Middle frontal gyrus (tissue), 1 donor: ENCODE data around the gene AGAP1.

ENCODE experiments used
- DNase-seq: peaks from one replicate; pipeline ENCODE4 v3.0.0-alpha.2; 2015; ENCODE audit warnings: low spot score; ENCODE audit errors: extremely low spot score

Gene AGAP1

GRCh38 chr2:235956281-235956970 is 462.6 kb downstream of the AGAP1 start:
- DNase-seq, result no peak

GRCh38 chr2:235957251-235957650 is 463.4 kb downstream of the AGAP1 start:
- DNase-seq, result no peak

DNA sequence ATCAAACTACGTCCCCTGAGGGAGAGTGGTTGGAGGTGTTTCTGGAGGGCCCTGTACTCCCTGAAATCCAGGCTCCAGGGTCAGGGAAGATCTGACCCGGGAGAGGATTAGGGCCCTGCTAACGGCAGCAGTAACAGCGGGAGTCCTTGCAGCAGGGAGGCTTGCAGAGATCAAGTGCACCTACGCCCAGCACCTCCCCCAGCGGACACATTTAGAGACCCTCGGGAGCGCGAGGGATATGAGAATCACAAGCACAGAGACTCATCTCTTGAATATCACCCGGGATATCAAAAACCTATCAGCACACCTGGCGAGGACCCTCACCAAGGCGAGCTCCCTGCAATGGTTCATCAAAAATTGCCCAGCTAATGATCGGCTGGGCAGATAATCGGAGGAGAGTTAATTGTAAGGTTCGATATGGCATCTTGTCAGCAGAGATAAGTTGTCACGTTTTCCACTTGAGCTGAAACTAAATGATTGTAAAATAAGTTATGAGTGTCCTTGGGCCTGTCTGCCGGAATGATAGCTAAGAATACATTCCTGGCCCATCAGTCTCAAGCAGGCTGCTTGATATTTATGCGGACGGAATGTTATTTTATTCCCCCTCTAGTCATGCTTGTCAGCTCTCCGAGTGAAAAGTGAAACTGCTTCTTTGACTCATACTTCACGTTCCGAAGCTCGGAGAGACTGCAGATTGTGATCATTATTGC is 464.5 kb downstream of the AGAP1 start:
- DNase-seq, result no peak

GRCh38 chr2:235958931-235959410 is 465.1 kb downstream of the AGAP1 start:
- DNase-seq, result no peak

DNA sequence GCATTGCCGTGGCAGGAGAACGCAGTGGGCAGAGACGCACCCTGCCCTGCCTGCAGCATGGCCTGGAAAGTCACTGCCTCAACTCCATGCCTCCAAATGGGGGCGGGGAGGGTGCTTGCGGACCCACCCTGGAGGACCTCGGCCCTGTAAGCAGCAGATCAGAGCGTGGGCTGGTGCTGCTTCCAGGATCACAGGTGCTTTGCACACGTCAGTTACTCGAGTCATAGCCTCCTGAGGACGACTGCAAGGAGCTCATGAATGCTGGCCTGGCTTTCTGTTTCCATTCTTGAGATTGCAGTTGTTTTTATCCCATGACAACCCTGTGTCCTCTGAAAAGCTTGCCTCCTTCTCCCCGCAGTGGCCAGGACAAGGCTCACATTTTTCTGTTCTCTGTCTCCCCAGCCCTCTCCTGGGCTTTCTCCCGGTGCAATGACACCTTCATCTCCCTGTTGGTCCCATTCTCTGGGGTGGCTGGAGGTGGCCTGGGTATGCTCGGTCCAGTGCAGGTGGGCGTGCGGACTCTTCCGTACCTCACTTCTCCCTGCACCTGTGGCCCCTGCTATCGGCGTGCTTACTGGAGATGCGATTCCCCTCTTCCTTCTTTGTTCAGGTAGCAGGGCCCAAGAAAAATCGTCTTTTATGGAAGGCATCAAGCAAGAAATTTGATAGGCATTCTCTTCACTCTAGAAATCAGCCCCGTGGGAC is 466.3 kb downstream of the AGAP1 start:
- no peak for DNase-seq

- DNase-seq, result no peak
These were observed 467.1 kb downstream of the AGAP1 start for GRCh38 chr2:235960716-235961640.

GRCh38 chr2:235961711-235962110 is 467.9 kb downstream of the AGAP1 start:
- DNase-seq, result no peak

GRCh38 chr2:235963853-235964577 is 470.2 kb downstream of the AGAP1 start:
- DNase-seq, result no peak

DNA sequence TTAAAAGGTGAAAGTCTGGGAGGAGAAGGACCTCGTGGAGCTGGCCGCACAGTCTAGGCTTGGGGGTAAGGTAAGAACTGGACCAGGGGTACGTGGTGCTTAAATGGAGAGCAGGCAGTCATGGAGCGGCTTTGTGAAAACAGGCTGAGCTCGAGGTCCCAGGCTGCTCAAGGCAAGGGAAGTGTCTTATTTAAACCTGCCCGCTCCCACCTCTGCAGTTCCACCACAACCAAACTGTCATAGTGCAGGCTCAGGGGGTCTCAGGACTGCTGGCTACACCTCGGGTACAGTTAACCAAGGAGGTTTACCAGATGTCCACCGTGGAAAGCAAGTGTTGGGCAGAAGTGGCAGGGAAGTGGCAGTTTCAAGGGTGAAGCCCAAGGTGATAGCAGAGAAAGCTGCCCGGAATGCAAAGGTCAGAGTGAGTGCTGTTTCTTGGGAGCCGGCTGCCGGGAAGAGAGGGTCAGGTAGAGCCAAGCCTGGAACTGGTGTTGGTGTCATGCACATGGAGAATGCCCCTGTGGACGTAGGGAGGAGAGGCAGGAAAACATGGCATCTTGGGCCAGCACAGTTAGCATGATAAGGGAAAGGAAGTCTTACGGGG is 471.0 kb downstream of the AGAP1 start:
- no peak for DNase-seq

DNA sequence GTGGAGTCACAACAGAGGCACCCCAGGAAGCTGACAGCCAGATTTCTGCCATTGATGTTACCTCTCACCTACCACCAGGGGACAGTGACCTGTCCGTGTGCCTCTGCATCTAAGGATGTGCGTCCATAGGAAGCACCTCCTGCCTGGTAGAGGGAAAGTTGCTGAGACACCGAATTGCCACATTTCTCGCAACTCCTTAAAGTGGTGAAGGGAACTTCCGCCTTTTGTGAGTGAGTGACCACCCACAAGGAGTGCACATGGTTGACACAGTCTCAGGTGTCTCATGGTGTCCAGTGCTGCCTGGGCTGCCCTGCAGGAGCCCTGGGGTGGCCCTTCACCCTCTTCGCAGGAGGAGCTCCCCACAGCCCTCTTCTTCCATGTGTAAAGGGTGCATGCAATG is 472.6 kb downstream of the AGAP1 start:
- no peak for DNase-seq

- DNase-seq, result no peak
These were observed 473.3 kb downstream of the AGAP1 start for GRCh38 chr2:235966932-235967757.

GRCh38 chr2:235968155-235968554 is 474.3 kb downstream of the AGAP1 start:
- no peak for DNase-seq

- no peak for DNase-seq
These were observed 474.9 kb downstream of the AGAP1 start for GRCh38 chr2:235968616-235969324.

GRCh38 chr2:235970204-235971040 is 476.6 kb downstream of the AGAP1 start:
- DNase-seq, result no peak

- DNase-seq, result no peak
These were observed 482.7 kb downstream of the AGAP1 start for GRCh38 chr2:235976516-235976915.

GRCh38 chr2:235976956-235977355 is 483.1 kb downstream of the AGAP1 start:
- no peak for DNase-seq

DNA sequence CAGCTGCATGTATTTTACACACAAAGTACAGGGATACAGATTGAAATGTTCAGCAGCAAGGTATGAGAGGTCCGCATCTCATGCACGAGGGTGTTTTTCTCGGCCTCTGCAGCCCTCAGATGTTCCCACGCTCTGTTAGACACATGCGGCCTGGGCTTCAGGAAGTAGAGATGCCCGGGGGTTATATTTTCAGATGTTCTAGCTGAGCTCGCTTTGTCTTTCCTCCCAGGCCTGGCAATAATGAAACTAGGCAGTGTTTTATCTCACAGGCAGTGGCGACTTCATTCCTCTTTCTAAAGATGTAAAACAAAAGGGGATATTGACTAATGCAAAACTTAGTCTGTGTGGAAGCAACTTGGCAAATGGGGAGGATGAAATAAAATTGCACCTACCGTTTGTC is 483.6 kb downstream of the AGAP1 start:
- no peak for DNase-seq

GRCh38 chr2:235978022-235978421 is 484.2 kb downstream of the AGAP1 start:
- no peak for DNase-seq
